Amniotic epithelial cell (primary cell): ENCODE data around the gene DIPK1A.
A peak's percentile ranks its signal among the peaks of the same experiment; 100 is the strongest.

ENCODE experiments used
- DNase-seq: peaks from one replicate; pipeline ENCODE4 v3.0.0-alpha.2; 2010; ENCODE audit warnings: low read depth

DIPK1A gene

GRCh38 chr1:92953491-92953890 lies 7.8 kb downstream of the DIPK1A start:
- no peak for DNase-seq

GRCh38 chr1:92952714-92953113 lies 8.5 kb downstream of the DIPK1A start:
- no peak for DNase-seq

- DNase-seq, result peak; percentile 45
Measured at GRCh38 chr1:92951141-92951582, 10.1 kb downstream of the DIPK1A start.

- DNase-seq, result peak; percentile 68
Measured at GRCh38 chr1:92949937-92950817, 11.1 kb downstream of the DIPK1A start.

- no peak for DNase-seq
Measured at GRCh38 chr1:92948071-92948470, 13.2 kb downstream of the DIPK1A start.

- DNase-seq, result no peak
Measured at GRCh38 chr1:92945748-92946270, 15.5 kb downstream of the DIPK1A start.

- DNase-seq, result no peak
Measured at GRCh38 chr1:92944901-92945747, 16.1 kb downstream of the DIPK1A start.

GRCh38 chr1:92943502-92943847 lies 17.8 kb downstream of the DIPK1A start:
- DNase-seq, result no peak

GRCh38 chr1:92940541-92940940 lies 20.7 kb downstream of the DIPK1A start:
- DNase-seq, result no peak

GRCh38 chr1:92937731-92938130 lies 23.5 kb downstream of the DIPK1A start:
- DNase-seq, result no peak

- no peak for DNase-seq
Measured at GRCh38 chr1:92936865-92937264, 24.4 kb downstream of the DIPK1A start.

- DNase-seq, result peak; percentile 93
Measured at GRCh38 chr1:92934395-92935378, 26.6 kb downstream of the DIPK1A start.

- DNase-seq, result peak; percentile 91
Measured at GRCh38 chr1:92933459-92933858, 27.8 kb downstream of the DIPK1A start.

GRCh38 chr1:92931691-92932090 lies 29.6 kb downstream of the DIPK1A start:
- no peak for DNase-seq

GRCh38 chr1:92929461-92929860 lies 31.8 kb downstream of the DIPK1A start:
- DNase-seq, result no peak

- DNase-seq, result no peak
Measured at GRCh38 chr1:92927870-92928269, 33.4 kb downstream of the DIPK1A start.

- no peak for DNase-seq
Measured at GRCh38 chr1:92926873-92927272, 34.4 kb downstream of the DIPK1A start.

- no peak for DNase-seq
Measured at GRCh38 chr1:92924501-92924900, 36.8 kb downstream of the DIPK1A start.

GRCh38 chr1:92923664-92924063 lies 37.6 kb downstream of the DIPK1A start:
- DNase-seq, result peak; percentile 42

- no peak for DNase-seq
Measured at GRCh38 chr1:92922356-92923035, 38.8 kb downstream of the DIPK1A start.
